Bronchial epithelial cell (primary cell): ENCODE results near the gene SDE2. TPM values are rescaled to one million over a fixed set of nuclear protein-coding genes. Genes with fewer than 3 reads are reported as not detected.

Source experiments
- DNase-seq: peaks from one replicate; pipeline ENCODE4 v3.0.0-alpha.2; 2010; ENCODE audit warnings: low read depth
- FAIRE-seq: peaks from 2 replicates; lab custom pipeline; 2011; peaks lifted over from hg19 to GRCh38; lab: Jason Lieb, UNC
- H3K27me3 ChIP-seq: 2 replicates; pipeline ENCODE4 v1.5.1; 2011; ENCODE audit warnings: low read length; ENCODE audit not compliant: control insufficient read depth, insufficient read depth
- H3K36me3 ChIP-seq: 2 replicates; pipeline ENCODE4 v1.5.1; 2011; ENCODE audit warnings: low read length; ENCODE audit not compliant: control insufficient read depth, insufficient read depth
- H3K4me3 ChIP-seq: 2 replicates; pipeline ENCODE4 v1.5.1; 2011; ENCODE audit warnings: mild to moderate bottlenecking, low read depth, low read length, control low read depth
- total RNA-seq: library from RNA; depleted of rRNA; stranded (reverse); fragments of >200 nt; gene quantifications from 2 replicates; pipeline ENCODE4 v1.2.1, GENCODE V29; 2014
- TF ChIP-seq, protein P1 (sequence below): IDR thresholded peaks from 2 replicates; pipeline ENCODE4 v1.5.1; 2011; ENCODE audit warnings: mild to moderate bottlenecking, moderate library complexity, low read length, control low read depth, inconsistent platforms; ENCODE audit not compliant: insufficient read depth, severe bottlenecking

Gene SDE2
- total RNA-seq, 1 donor from 2014 or later = 41.1 TPM

DNA sequence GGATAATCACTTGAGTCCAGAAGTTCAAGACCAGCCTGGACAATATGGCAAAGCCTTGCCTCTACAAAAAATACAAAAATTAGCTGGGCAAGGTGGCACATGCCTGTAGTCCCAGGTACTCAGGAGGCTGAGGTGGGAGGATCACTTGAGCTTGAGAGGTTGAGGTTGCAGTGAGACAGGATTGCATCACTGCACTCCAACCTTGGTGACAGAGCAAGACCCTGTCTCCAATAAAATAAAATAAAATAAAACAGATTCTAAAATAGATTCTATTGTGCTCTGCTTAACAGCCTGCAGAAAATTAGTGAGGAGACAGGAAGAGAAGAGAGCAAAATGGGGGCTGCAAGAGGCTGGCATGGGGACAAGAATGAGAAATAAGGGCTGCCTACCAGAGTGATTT lies 7.5 kb upstream of the SDE2 start:
- no peak for FAIRE-seq
- TF ChIP-seq, protein P1, sequence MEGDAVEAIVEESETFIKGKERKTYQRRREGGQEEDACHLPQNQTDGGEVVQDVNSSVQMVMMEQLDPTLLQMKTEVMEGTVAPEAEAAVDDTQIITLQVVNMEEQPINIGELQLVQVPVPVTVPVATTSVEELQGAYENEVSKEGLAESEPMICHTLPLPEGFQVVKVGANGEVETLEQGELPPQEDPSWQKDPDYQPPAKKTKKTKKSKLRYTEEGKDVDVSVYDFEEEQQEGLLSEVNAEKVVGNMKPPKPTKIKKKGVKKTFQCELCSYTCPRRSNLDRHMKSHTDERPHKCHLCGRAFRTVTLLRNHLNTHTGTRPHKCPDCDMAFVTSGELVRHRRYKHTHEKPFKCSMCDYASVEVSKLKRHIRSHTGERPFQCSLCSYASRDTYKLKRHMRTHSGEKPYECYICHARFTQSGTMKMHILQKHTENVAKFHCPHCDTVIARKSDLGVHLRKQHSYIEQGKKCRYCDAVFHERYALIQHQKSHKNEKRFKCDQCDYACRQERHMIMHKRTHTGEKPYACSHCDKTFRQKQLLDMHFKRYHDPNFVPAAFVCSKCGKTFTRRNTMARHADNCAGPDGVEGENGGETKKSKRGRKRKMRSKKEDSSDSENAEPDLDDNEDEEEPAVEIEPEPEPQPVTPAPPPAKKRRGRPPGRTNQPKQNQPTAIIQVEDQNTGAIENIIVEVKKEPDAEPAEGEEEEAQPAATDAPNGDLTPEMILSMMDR = no peak
- no peaks in the 10 kb centered on the region for H3K36me3 ChIP-seq

DNA sequence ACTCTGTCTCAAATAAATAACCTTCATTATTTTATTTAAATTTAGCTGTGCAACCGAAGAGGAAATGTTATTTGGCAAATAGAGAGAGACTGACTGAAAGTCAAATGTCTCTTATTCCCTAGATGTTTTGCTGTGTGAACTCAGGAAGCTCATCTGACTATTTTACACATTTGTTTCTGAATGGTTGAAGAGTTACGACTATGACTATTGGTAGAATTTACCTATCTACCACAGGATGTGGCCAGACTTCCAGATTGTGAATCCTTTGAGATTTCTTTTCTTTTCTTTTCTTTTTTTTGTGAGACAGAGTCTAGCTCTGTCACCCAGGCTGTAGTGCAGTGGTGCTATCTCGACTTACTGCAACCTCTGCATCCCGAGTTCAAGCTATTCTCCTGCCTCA lies 5.3 kb upstream of the SDE2 start:
- H3K36me3 ChIP-seq = no peaks in the 10 kb centered on the region
- no peaks in the 10 kb centered on the region for H3K27me3 ChIP-seq
- FAIRE-seq (no peak), DNase-seq (no peak)
- no peak overlapping the region for H3K4me3 ChIP-seq
- TF ChIP-seq, protein P1 = no peak

More for the DNA sequence above, 7.5 kb upstream of the SDE2 start:
- no peak for DNase-seq
- no peaks in the 10 kb centered on the region for H3K27me3 ChIP-seq
- H3K4me3 ChIP-seq = no peak overlapping the region

DNA sequence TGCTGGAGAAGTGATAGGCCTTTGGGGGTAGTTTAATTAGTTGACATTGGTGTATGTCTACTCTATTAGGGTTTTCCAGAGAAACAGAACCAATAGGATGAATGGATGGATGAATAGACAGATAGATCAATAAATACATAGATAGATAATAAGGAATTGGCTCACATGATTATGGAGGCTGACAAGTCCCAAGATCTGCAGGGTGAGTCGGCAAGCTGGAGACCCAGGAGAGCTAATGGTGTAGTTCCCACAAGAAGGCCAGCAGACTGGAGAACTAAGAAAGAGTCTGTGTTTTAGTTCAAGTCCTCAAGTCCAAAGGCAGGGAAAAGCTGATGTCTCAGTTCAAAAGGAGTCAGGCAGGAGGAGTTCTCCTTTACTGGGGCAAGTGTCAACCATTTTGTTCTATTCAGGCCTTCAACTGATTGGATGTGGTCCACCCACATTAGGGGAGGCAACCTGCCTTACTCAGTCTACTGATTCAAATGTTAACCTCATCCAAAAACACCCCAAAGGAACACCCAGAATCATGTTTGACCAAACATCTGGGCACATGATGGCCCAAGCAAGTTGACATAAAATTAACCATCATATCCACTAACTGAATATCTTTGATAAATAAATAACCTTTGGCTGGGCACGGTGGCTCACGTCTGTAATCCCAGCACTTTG lies 4.5 kb upstream of the SDE2 start:
- TF ChIP-seq, protein P1 = no peak
- H3K27me3 ChIP-seq = no peaks in the 10 kb centered on the region
- H3K36me3 ChIP-seq = no peaks in the 10 kb centered on the region
- H3K4me3 ChIP-seq = no peak overlapping the region
- no peak for DNase-seq
- FAIRE-seq = no peak

DNA sequence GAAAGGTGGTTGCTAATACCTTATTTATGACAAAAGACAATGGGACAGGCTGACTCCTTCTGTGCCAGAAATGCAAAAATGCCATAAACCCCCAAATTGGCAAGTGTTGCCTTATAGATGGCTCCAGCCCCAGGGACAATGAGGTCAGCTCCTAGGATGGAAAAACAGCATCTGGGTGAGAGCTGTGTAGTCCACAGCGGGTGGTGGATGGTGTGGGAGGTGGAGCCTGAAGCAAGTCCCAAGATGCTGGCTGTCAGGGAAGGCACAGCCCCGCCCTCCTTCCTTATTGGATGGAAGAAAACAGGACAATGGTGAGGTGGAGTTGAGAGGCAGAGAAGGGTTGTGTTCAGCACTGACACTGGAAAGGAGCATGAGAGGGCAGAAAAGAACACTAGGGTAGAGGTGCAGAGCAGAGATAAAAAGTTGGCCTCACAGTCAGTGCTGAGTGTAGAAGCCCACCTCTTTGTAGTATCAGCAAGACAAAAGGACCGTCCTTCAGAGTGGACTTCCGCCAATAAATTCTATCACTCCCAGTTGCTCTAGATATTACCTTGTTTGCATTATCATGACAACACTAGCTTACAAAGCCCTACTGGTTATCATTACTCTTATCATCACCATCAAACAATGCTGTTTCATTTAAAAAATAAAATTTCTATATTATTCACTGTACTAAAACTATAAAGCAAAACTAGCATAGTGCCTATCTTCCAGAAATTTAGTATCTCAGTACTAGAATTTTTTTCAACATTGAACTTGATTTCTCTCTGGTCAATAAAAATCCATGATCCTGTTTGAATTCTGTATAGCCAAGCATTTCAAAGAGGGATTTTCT lies 3.7 kb upstream of the SDE2 start:
- DNase-seq = peak; percentile 21
- Histone ChIP-seq H3K36me3 (no peaks in the 10 kb centered on the region), H3K4me3 (no peak overlapping the region), H3K27me3 (no peaks in the 10 kb centered on the region)
- no peak for FAIRE-seq
- TF ChIP-seq, protein P1 = no peak

DNA sequence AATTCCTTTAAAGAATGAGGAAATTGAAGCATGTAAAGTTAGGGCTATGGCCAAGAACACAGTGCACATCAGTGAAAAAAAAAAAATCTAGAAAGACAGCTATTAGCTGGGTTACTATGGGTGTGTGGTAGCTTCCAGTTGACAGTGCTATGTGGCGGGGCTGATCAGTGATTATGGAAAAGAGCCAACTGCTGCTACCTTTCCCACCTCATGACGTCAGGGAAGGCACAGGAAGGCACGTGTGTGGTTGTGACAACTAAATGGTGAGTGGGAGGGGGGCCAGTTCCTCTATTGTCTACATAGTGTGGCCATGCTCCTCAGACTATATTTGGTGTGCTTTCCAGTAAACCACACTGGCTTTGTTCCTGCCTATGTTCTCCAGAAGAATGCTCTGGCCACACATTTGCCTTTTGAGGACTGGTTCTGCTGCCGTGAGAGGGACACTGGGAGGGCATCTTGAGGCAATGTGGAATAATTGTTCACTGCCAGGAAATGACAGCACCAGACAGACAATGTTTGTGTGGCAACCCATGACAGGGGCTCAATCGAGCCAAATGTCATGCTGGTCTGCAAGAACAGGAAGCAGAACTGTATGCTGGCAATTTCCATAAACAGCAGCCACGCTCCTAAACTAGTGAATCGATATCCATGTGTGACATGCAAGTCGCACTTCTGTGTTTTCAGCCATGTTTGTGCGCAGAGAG lies 3.0 kb upstream of the SDE2 start:
- Histone ChIP-seq H3K27me3 (no peaks in the 10 kb centered on the region), H3K36me3 (no peaks in the 10 kb centered on the region), H3K4me3 (no peak overlapping the region)
- DNase-seq (no peak), FAIRE-seq (no peak)
- TF ChIP-seq, protein P1 = no peak
